Endometrial microvascular endothelial cells (primary cell): Measurements from ENCODE around the gene NEDD8. TPM values are rescaled to one million over a fixed set of nuclear protein-coding genes. Genes with fewer than 3 reads are reported as not detected.

ENCODE experiments used
- in situ Hi-C: cut with HindIII; loops from 2 replicates; pipeline ENCODE4 v1.10.0; 2017; ENCODE audit warnings: low sequenced_read_pairs, low pct_unique_long_range_greater_than_20kb; ENCODE audit errors: inconsistent ontology term
- total RNA-seq: library from RNA; depleted of rRNA; stranded (reverse); fragments of >200 nt; gene quantifications from one replicate; pipeline ENCODE4 v1.2.3, GENCODE V29; 2015; ENCODE audit errors: inconsistent ontology term

The NEDD8 gene
- total RNA-seq, result 193 TPM

GRCh38 chr14:24232121-24232644, at the start of gene NEDD8:
Gene NEDD8 (minus strand): TSS chr14:24232367. CDS start chr14:24232267, 100 bp downstream.
- in situ Hi-C loops, result no loop called here

GRCh38 chr14:24281636-24282035, 49.5 kb upstream of the NEDD8 start:
- in situ Hi-C loops, result no loop called here

- in situ Hi-C loops, result no loop called here
Observed at GRCh38 chr14:24280797-24281460, 48.8 kb upstream of the NEDD8 start.

- in situ Hi-C loops, result no loop called here
Observed at GRCh38 chr14:24279301-24280186, 47.4 kb upstream of the NEDD8 start.

- in situ Hi-C loops, result no loop called here
Observed at GRCh38 chr14:24278424-24278823, 46.3 kb upstream of the NEDD8 start.

- in situ Hi-C loops, result no loop called here
Observed at GRCh38 chr14:24277606-24278321, 45.6 kb upstream of the NEDD8 start.

GRCh38 chr14:24277071-24277470, 44.9 kb upstream of the NEDD8 start:
- in situ Hi-C loops, result no loop called here

GRCh38 chr14:24274101-24274543, 42.0 kb upstream of the NEDD8 start:
- in situ Hi-C loops, result no loop called here

GRCh38 chr14:24273422-24273998, 41.3 kb upstream of the NEDD8 start:
- in situ Hi-C loops, result no loop called here

GRCh38 chr14:24272467-24272866, 40.3 kb upstream of the NEDD8 start:
- in situ Hi-C loops, result no loop called here

- in situ Hi-C loops, result no loop called here
Observed at GRCh38 chr14:24271834-24272263, 39.7 kb upstream of the NEDD8 start.

- in situ Hi-C loops, result no loop called here
Observed at GRCh38 chr14:24271134-24271833, 39.1 kb upstream of the NEDD8 start, which contains the start of gene RABGGTA. Gene RABGGTA (minus strand): TSS chr14:24271597. CDS start chr14:24271115, 482 bp downstream.

GRCh38 chr14:24270537-24271133, 38.5 kb upstream of the NEDD8 start:
- in situ Hi-C loops, result no loop called here

- in situ Hi-C loops, result no loop called here
Observed at GRCh38 chr14:24269910-24270536, 37.9 kb upstream of the NEDD8 start.

GRCh38 chr14:24269368-24269767, 37.2 kb upstream of the NEDD8 start:
- in situ Hi-C loops, result no loop called here

- in situ Hi-C loops, result no loop called here
Observed at GRCh38 chr14:24268225-24268624, 36.1 kb upstream of the NEDD8 start.

- in situ Hi-C loops, result no loop called here
Observed at GRCh38 chr14:24267516-24267915, 35.3 kb upstream of the NEDD8 start.
